Posterior vena cava (tissue), 2 donors: Measurements from ENCODE around the gene KLF13. TPM values are rescaled to one million over a fixed set of nuclear protein-coding genes. Genes with fewer than 3 reads are reported as not detected.

Experiments used
- DNase-seq: peaks from one replicate; pipeline ENCODE4 v3.0.0-alpha.2; 2020; ENCODE audit warnings: low spot score
- intact Hi-C, 2 donors: fragments of 100-400 bp; cut with DNase I; formaldehyde crosslinking; loops; one replicate each; pipeline versions ENCODE4 v1.14.1 to v1.14.2; 2022 to 2023
- total RNA-seq, 2 donors: library from RNA; stranded (reverse); fragmentation: NEBNext Ultra II Directional; extraction: Animal tissue kit (Norgen Biotek cat#: 25700); gene quantifications; one replicate each; pipeline ENCODE4 v1.2.1, GENCODE V29; 2021
- donor health status: DM: yes; HTN: yes; CAD: no.
- donor health status: DM: yes; HTN: yes; CAD: no.

The KLF13 gene
- total RNA-seq, 2 donors from 2014 or later: 49.6 to 97.8 TPM

DNA sequence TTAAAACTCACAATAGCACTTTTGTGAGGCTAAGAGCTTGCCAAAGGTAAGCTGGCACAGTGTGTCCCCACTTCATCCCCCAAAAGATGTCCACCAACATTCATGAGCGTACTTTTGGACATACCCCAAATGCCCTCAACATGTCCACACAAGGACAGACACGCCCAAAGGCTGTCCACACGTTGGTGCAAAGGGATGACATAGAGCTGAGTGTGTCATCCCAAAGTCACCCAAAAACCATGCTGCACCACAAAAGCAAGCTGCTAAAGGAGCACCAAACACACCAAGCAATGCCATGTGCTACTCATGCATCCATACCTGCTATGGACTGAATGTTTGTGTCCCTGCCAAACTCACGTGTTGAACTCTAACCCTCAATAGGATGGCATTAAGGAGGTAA, 57.9 kb downstream of the KLF13 start:
- intact Hi-C loops: no loop called here
- peak; percentile 15 for DNase-seq

DNA sequence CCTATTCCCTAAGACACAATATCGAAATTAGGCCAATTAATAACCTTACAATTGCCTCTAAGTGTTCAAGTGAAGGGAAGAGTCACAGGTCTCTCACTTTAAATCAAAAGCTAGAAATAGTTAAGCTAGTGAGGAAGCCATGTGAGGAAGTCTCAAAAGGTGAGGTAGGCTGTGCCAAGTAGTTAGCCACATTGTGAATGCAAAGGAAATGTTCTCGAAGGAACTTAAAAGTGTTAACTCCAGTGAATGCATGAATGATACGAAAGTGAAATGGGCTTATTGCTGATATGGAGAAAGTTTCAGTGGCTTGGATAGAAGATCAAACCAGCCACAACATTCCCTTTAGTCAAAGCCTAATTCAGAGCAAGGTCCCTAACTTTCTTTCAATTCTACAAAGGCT, 59.1 kb downstream of the KLF13 start:
- intact Hi-C loops: no loop called here
- no peak for DNase-seq

DNA sequence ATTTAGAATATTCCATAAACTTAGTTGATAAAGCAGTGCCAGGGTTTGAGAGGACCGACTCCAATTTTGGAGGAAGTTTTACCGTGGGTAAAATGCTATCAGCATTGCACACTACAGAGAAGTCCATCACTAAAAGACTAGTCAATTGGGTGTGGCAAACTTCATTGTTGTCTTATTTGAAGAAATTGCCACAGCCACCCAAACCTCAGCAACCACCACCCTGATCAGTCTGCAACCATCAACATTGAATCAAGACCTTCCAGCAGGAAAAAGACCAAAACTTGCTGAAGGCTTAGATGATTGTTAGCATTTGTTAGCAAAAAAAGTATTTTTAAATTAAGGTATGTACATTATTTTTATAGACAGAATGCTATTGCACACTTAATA, 60.5 kb downstream of the KLF13 start:
- intact Hi-C loops: no loop called here
- DNase-seq: no peak

DNA sequence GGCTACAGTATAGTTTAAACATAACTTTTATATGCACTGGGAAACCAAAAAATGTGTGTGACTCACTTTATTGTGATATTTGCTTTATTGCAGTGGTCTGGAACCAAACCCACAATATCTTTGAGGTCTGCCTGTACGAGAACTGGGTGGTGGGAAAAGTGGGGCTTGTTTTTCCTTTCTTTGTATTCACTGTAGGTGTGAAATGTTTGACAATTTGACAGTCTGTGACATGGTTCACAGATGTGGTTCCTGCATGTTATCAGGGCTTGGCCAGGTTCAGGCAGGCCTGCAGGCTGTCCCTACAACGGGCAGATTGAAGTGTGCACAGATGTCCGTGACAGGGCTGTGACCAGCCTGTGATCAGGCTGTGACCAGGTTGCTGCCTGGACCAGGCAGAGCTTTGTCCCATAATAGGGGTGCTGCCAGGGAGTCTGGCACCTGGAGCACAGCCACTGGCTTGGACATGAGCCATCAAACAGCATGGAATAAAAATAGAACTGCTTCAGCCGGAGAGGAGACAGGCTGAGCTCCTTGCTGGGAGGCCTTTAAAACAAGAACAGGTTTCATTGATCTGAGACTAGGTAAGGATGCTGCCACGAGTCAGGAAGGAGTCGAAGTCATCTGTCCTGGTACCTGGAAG, 61.0 kb downstream of the KLF13 start:
- no peak for DNase-seq
- intact Hi-C loops: no loop called here

DNA sequence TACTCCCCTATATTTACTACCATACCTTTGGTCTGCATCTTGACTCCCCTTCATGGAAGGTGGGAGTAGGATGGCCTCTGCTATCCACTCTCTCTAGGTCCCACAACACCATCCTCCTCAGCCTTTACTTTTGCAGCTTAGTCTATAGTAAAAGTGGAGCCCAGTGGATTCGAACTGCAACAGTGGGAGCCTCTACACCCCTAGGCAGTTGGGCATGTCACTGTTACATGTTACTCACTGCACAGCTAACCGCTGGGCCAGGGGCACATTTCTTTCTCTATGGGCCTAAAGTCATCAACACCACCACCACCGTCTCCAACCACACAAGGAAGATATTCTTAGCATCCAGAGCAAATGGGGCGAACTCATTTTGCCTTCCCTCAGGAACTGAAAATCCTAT, 62.9 kb downstream of the KLF13 start:
- intact Hi-C loops: no loop called here
- DNase-seq: no peak

DNA sequence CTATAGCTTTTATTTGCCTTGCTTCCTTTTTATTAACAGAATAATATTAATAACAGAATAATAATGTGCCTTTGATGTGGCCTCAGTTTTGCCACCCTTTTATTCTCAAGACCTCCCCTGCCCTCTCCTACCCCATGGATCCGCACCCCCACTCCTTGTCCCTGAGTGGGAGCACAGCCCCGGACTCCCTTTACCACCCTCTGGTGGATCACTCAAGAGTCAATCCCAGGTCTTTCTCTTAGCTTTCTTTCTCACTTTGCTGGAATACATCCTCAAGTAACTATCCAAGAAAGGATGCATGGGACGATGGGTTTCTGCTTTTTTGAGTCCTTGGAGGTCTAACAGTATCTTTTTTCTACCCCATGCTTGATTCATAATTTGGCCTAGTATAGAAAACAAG, 63.4 kb downstream of the KLF13 start:
- intact Hi-C loops: loop anchor here in 1 of 2 donors (5.0 kb wide), 1 partner anchor 63 kb away; the partner anchor contains the start of gene KLF13
- DNase-seq: peak; percentile 66

DNA sequence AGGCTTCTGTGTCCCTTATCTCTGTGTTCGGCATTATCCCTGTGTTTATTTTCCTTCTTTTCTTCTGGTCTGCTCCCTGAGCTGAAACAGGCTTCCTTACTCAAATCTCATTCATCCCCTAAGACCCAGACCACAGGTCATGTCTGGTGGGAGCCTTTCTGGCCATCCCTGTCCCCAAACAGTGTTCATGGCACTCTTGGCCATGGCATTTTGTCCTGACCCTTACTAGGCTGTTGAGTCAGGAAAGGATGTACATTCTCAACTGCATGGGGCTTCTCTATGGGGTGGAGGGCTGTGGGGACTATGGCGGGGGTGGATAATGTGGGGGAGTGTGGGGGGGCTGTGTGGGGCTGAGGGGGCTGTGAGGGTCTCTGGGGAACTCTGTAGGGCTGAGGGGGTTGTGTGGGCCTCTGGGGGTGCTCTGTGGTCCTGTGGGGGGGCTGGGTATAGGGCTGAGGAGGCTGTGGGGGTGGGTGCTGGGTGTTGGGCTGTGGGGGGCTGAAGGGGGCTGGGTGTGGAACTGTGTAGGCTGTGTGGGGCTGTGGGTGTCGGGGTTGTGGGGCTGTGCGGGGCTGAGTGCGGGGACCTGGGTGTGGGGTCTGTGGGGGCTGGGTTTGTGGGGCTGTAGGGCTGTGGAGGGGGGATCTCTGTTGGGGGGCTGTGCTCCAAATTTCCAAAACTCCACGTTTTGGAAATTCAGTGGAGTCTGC, 64.3 kb downstream of the KLF13 start:
- peak; percentile 72 for DNase-seq
- intact Hi-C loops: loop anchor here in 1 of 2 donors (5.0 kb wide), 1 partner anchor 64 kb away; the partner anchor contains the start of gene KLF13

DNA sequence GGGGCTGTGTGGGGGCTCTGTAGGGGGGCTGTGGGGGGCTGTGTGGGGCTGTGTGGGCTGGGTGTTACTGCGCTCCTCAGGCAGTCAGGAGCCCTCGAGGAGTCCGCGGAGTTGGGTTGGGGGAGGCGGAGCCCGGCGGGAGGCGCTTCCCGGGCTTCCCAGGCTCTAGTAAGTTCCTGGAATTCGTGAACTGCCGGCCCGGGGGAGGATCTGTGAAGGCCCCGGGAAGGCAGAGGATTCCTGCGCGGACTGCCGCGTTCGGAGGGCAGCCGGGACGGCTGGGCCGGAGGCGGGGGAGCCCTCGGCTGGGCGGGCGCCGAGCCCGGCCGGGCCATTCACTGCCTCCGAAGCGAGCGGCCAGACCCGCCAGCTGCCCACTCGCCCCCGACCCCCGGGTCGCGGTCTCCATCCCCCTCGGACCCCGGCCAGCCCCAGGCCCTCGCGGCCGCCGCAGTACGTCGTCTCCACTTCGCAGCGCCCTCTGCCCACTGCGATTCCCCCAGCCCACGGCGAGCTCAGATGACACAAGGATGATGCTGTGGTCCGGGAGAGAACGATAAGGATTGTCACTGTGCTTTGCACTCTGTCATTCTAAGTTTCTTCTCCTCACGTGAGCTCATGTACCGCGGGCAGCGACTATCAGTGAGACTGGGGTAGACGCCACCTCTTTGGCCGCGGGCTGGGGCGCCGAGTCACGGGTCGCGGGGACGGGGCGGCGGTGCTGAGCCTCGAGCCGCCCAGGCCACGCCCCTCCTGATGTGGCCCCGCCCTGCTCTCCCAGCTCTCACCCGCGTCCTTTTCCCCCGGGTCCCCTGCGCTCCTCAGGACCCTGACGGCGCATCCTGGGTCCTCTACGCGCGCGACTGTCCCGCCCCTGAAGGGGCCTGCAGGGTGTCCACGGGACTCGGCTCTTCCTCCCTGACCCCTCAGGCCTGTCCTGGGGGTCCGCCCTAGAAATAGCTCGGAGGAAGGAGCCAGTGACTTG, 65.3 kb downstream of the KLF13 start:
- intact Hi-C loops: loop anchor here in 1 of 2 donors (5.0 kb wide), 1 partner anchor 65 kb away; the partner anchor contains the start of gene KLF13

DNA sequence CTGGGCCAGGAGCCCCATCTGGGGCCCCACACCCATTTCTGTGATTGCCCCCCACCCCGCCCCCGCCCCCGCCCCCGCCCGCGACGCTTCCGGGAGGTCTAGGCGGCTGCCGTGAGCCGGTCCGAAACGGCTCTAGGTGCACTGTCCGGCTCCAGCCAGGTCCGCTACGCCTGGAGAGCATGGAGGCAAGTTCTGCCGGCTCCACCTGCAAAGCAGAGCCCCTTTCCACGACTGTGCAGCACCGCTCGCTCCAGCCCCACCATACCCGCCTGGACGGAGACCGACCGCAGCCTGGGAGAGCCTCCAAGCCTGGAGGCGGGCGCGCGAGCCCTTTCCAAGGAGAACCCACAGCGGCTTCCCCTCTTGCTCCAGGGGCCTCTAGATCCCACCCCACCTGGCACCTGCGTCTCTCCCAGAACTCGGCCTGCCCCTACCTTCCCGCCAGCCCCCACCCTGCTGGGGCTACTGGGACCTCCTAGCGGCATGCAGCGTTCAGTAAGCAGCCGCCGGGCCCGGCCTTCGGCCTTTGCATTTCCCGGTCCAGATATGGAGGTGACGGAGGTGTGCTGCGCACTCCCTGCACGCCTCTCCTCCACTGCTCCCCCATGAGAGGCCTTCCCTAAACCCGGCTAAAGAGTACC, 66.2 kb downstream of the KLF13 start:
- DNase-seq: no peak
- intact Hi-C loops: loop anchor here in 1 of 2 donors (5.0 kb wide), 1 partner anchor 66 kb away; the partner anchor contains the start of gene KLF13

More for the DNA sequence above, 65.3 kb downstream of the KLF13 start:
- DNase-seq: peak; percentile 96

DNA sequence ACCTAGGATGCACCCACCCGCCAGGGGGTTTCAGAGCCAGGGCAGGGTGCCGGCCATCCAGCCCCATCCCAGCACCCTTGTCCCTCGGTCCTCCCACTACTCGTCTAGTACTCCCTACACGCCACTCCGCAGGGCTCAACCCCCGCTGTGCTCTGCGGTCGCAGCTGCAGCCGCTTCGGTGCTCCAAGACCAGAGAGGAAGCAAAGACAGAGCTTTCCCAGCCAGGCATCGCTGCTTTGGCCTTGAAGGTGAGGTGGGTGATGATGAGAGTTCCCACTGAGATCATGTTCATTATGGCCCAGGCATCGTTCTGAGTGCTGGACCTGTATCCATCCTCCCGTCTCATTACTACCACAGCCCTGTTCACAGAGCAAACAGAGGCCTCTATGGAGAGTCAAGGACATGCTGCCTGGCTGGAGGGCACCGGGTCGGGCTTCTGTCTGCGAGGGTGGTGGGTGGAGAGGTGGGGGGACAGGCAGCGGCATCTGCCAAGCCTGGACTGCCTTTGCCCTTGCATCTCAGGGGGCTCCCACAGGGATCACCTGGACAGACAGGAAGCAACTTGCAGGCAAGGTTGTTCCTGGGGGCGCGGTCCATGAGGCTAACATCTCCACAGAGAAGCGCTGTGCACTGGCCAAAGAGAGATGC, 66.9 kb downstream of the KLF13 start:
- peak; percentile 74 for DNase-seq
- intact Hi-C loops: loop anchor here in 1 of 2 donors (5.0 kb wide), 1 partner anchor 66 kb away; the partner anchor contains the start of gene KLF13

DNA sequence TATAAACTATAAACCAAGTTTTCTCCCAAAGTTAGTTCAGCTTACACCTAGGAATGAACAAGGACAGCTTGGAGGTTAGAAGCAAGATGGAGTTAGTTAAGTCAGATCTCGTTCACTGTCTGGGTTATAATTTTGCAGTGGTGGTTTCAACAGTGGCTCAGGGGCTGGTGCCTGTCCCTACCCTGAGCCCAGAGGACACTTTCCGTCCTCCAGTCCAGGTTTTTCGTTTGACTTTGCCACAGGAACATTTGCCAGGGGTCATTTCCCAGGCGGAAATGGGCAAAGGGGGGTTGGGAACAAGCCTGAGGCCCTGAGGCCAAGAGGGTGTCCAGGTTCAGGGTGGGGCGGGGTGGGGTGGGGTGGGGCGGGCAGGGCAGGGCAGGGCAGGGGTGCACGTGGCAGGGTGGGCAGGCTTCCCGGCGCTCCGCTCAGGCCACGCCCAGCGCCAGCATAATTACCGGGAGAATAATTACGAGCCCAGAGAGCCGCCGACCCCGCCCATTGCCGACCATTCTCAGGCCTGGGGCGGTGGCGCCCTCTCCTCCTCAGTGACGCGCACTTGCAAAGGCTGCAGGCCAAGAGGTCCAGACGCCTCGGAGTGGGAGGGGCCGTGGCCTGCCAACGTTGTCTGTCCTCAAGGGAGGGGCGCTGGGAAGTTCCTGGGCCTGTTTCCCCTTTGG, 70.4 kb downstream of the KLF13 start:
- intact Hi-C loops: no loop called here
- DNase-seq: peak; percentile 98

DNA sequence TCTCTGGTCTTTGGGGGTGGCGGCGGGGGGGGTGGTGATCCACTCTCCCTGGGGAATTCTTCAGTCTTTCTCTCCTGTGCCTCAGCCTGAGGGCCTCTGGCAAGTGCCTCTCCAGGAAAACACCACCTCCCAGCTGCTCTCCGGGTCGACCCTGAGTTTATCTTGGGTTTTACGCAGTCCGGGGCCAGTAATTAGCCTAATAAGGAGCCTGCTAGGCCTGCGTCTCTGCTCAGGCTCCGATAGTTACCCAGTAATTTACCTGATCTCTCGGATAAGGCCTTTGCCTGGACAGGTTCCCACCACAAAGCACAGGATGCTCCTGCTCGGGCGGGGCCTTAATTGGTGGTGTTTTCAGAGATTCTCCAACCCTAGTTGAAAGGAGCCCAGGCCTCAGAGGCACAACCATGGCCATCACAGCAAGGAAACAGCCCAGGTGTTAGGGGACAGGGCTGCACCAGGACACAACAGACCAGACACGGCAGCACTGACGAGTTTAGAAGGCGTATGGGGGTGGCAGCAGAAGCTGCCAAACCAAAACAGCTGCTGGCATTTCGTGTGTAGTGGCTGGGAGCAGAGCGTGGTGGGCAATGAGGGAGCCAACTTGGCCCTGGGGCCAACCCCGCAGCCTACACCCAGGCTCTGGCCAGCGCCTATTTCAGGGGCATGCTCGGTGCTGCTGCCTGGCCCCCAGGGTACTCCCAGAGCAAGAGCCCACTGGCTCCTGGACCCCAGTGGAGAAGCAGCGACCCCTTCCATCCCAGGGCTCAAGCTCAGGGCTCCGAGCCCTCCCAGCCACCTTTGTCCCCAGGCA, 71.4 kb downstream of the KLF13 start:
- DNase-seq: no peak

DNA sequence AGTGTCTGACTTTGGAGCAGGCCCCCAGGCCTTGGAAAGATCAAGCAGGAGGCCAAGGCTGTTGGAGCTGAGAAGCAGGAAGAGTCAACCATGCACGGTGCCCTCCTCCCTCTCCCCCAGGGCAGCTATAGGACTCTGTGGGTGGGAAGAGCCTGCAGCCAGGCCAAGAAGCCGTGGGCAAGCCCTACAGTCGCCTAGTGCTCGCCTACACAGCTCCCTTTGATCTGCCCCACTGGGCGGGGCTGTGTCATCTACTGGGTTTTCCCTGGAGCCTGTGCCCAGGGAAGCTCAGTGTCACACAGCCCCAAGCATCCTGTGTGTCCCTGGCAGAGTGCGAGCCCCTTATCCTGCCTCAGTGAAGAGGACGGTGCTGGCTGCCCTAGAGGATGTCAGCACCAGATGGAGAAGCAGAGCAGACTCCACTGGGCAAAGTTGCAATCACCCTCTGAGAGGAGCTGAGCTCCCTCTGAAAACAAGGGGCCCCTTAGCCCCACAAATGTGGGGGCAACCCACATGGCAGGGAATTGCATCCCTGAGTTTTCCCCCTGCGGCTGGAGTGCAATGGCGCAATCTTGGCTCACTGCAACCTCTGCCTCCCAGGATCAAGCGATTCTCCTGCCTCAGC, 72.2 kb downstream of the KLF13 start:
- intact Hi-C loops: no loop called here
- no peak for DNase-seq

More for the DNA sequence above, 71.4 kb downstream of the KLF13 start:
- intact Hi-C loops: no loop called here

DNA sequence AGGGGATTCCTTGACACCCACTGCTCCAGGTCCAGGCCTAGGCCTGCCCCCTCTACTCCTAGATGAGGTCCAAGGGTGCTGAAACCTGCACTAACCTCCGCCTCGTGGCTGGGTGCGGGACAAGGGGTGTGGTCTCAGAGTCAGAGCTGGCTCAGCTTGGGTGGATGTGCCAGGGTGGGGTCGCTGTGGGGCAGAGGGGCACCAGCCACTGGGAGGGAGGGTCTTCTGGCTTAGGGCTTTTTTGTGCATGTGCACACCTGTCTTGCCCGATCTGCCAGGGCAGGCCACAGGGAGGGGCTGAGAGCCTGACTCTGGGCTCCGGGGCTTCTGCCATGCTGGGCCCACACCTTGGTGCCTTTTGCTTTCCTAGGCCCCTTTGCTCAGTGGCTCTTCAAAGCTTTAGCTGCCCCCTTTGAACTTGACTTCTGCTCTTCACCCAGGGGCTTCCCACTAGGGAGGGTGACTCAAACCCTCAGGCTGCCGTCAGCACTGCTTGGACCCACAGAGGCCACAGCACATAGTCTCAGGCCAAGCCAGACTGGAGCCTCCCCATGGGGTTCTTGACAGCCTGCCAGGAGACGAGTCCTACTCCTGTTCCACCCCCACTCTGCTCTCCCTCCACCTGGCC, 73.0 kb downstream of the KLF13 start:
- no peak for DNase-seq
- intact Hi-C loops: no loop called here

DNA sequence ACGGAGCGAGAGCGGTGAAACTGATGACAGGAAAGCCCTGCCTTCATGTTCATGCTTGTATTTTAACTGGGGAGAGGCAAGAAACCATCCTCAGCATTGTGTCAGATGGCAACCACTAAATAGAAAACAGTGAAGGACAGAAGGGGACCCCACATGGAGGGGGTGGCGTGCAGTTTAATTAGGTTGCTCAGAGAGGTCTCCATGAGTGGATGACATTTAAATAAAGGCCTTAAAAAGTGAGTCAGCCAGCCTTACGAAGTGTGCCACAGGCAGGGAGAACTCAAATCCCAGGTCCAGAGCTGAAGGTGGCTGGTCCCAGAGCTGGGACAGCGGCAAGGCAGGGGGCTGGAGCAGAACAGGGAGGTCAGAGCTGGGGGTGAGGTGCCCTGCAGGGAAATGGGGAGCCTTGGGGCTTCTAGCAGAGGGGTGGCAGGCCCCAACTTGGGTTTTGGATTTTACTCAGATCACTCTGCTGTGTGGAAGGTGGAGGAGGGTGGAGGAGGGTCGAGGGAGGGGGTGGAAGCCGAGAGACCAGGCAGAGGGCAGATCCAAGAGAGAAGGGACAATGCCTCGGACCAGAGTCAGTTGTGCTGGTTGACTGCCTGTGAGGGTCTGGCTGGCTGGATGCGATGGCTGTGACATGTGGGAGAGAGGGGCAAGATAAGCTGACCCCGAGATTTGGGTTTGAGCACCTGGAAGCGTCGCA, 73.7 kb downstream of the KLF13 start:
- intact Hi-C loops: no loop called here
- no peak for DNase-seq

DNA sequence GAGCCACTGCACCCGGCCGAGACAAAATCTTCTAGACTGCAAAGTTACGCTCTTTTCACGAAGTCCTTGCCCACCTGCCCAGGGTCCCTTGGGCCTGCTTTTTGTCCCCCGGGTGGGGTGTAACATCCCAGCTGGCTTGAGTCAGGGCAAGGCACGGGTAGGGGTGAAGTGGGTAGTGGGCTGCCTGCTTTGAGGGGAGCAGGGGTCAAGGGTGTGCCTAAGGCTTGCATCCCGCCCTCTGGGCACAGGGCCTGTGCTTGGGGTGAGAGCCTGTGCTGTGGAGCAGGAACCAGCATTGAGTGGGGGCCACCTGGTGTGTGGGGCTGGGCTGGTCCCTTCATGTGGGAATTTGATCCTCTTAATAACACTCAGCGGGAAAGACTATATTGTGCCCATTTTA, 74.6 kb downstream of the KLF13 start:
- intact Hi-C loops: no loop called here
- DNase-seq: no peak
